Coronary artery (tissue), 2 donors: ENCODE measurements around the gene SSU72.

ENCODE experiments used
- DNase-seq: peaks from one replicate; pipeline ENCODE4 v3.0.0-alpha.2; 2017; ENCODE audit warnings: low spot score
- H3K27ac ChIP-seq, 2 donors: fragments of 200-600 bp; sonication (generic); one replicate each; pipeline ENCODE4 v1.5.1; 2016 to 2019
- H3K4me3 ChIP-seq: fragments of 200-600 bp; sonication (generic); 2 replicates; pipeline ENCODE4 v1.5.1; 2016; ENCODE audit warnings: mild to moderate bottlenecking, moderate library complexity
- TF ChIP-seq, protein P1 (sequence below): fragments of 200-600 bp; sonication (generic); IDR thresholded peaks from one replicate; pipeline ENCODE4 v1.5.1; 2019; ENCODE audit warnings: antibody characterized with exemption

The SSU72 gene

DNA sequence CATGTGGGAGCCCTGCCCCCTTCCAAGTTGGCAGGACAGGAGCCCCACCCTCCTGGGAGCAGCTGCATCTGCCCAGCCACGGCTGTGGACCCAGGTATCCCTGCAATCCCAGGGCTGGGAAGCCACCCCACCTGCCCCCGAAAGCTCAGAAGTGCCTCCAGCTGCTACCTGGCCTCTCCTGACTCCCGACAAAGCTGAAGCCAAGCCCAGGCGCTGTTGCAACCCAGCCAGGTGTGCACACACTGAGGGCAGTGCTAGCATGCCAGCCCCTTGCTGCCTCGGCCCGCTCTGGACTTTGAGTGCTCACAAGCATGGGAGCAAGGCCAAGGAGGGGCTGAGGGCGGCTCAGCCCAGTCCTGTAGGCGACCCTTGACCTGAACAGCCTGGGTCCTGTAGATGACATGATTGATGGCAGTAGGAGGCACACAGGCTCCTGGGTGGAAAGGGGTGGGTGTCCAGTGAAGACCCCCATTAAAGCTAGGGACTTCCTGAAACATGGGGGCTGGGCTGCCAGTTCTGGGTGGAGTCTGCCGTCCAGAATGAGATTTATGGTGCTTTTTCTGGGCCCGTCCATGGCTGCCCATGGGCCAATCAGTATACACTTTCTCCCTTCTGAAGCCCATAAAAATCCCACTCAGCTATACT, 2.8 kb upstream of the SSU72 start:
- Histone ChIP-seq H3K27ac (no peak overlapping the region), H3K4me3 (no peak overlapping the region)
- DNase-seq: no peak
- TF ChIP-seq, protein P1, sequence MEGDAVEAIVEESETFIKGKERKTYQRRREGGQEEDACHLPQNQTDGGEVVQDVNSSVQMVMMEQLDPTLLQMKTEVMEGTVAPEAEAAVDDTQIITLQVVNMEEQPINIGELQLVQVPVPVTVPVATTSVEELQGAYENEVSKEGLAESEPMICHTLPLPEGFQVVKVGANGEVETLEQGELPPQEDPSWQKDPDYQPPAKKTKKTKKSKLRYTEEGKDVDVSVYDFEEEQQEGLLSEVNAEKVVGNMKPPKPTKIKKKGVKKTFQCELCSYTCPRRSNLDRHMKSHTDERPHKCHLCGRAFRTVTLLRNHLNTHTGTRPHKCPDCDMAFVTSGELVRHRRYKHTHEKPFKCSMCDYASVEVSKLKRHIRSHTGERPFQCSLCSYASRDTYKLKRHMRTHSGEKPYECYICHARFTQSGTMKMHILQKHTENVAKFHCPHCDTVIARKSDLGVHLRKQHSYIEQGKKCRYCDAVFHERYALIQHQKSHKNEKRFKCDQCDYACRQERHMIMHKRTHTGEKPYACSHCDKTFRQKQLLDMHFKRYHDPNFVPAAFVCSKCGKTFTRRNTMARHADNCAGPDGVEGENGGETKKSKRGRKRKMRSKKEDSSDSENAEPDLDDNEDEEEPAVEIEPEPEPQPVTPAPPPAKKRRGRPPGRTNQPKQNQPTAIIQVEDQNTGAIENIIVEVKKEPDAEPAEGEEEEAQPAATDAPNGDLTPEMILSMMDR: no peak

DNA sequence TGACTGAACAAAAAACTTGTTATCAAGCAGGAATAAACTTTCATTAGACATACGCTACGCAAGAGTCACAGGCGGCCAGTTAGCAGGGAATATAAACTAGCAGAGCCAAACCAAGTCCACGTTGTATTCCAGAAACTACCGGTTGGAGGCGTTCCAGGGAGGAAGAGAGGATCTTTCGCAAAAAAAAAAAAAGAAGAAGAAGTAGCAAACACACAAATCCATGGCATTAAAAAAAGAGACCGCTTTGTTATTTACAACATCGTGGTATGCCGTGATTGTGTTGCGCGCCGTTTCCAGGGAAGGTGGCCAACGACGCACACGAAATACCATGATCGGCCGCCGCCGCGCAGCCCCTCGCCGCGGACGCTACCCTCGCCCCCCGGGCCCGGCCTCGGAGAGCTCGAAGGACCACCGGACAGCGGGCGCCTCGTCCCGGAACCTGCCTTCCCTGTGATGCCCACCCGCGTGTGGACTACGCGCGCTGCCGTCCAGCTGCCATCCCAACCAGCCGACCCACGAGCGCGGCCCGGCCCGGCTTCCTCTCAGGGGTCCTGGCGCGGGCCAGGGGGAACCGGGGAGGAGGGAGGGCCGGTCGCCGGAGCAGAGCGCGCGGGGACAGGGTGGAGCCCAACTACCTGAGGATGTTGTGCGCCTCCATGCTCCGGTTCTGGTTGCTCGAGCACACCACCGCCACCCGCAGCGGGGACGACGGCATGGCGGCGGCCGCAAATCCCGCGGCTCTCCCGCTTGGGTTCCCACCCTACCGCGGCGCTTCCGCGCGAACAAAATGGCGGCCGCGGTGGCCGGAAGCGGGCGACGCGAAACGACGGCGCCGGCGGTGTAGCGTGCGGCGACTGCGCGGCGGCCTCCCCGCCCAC, 581 bp downstream of the SSU72 start:
- TF ChIP-seq, protein P1: no peak

DNA sequence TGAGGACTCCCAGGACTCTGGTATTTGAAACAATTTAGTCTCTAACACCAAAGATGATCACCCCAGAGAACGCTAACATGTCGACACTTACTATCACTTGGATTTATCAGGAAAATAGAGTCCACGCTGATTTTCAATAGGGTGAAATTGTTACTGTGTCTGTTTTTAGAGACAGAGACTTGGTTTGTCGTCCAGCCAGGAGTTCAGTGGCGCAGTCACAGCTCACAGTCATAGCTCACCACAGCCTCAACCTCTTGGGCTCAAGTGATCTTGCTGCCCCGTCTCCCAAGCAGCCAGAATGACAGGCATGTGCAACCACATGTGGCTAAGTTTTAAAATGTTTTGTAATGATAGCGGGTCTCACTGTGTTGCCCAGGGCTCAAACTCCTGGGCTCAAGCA, 5.3 kb downstream of the SSU72 start:
- DNase-seq: no peak
- TF ChIP-seq, protein P1: no peak
- no peak overlapping the region for H3K27ac ChIP-seq
- H3K4me3 ChIP-seq: no peak overlapping the region

More for the DNA sequence above, 581 bp downstream of the SSU72 start:
- Histone ChIP-seq H3K4me3 (peak overlapping the region; percentile 93), H3K27ac (peak overlapping the region; percentile 97 to 99)
- no peak for DNase-seq

DNA sequence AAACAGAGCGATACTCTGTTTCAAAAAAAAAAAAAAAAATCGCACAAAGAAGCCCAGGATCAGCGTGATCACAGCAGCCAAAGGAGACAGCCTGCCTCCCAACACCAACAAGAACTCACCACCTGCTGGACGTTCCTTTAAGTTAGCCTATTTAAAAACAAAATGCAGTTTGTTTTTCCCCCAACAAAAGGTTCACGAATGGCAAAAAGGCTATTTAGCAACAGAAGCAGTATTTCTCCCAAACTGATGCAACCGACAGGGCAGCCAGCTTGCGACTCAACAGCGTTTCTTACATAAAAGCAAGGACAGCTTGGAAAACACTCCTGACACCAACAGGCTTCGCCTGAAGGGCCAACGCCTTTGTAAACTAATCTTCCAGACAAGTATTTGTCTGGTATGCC, 6.8 kb downstream of the SSU72 start:
- Histone ChIP-seq H3K4me3 (no peak overlapping the region), H3K27ac (no peak overlapping the region)
- no peak for DNase-seq
- TF ChIP-seq, protein P1: no peak

DNA sequence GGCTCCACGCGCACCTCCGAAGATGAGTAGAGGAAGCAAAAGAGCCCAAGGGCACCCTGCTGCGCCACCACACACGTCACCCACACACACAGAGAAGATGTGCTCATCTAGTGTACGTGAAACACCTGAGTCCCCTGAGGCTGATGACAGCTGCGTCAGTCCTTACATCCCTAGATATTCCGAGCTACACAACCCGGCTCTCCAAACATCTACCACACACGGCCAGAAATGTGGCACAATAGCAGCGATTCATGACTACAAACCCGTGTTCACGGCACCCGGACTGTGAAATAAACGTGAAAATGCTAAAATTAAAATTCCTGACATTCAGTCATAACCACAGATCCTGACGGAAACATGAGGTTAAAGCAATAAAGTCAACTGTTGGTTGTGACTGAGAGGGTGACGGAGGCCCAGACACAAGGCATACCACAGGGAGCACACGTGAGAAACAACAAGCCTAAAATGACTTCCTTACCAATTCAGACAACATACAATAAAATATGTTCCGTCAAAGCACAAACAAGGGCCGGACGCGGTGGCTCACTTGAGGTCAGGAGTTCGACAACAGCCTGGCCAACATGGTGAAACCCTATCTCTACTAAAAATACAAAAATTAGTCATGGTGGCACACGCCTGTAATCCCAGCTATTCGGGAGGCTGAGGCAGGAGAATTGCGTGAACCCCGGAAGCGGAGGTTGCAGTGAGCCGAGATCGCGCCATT, 7.3 kb downstream of the SSU72 start:
- Histone ChIP-seq H3K27ac (no peak overlapping the region), H3K4me3 (no peak overlapping the region)
- TF ChIP-seq, protein P1: no peak
- DNase-seq: no peak

DNA sequence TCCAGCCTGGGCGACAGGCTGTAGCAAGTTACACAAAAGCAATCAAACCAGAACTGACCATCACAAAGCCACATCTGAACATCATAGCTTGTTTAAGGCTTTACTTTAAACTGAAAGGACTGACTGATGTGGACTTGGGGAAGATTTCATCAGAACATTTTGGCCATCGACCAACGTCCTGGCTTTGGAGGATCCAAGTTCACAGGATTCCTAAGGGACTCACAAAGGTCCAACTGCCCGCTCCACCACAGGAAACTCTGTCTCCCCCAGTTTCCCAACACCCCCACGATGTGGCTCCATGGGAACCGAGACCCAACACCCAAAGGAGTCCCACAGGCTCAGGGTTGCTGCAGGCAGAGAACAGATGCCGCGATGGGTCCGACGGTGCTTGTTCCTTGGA, 9.3 kb downstream of the SSU72 start:
- Histone ChIP-seq H3K4me3 (no peak overlapping the region), H3K27ac (no peak overlapping the region)
- no peak for DNase-seq
- TF ChIP-seq, protein P1: no peak
